NK-92 (cell line): Measurements from ENCODE around the gene GAPDH.
"Not testable (repeated sequence)": the region's sequence is repeated elsewhere in the genome, so short reads cannot be mapped to it uniquely, and the experiment has no call there.

Source experiments
- DNase-seq: peaks from one replicate; lab custom pipeline; 2025; ENCODE audit not compliant: unreplicated experiment; lab: John Stamatoyannopoulos, UW

The GAPDH gene

DNA sequence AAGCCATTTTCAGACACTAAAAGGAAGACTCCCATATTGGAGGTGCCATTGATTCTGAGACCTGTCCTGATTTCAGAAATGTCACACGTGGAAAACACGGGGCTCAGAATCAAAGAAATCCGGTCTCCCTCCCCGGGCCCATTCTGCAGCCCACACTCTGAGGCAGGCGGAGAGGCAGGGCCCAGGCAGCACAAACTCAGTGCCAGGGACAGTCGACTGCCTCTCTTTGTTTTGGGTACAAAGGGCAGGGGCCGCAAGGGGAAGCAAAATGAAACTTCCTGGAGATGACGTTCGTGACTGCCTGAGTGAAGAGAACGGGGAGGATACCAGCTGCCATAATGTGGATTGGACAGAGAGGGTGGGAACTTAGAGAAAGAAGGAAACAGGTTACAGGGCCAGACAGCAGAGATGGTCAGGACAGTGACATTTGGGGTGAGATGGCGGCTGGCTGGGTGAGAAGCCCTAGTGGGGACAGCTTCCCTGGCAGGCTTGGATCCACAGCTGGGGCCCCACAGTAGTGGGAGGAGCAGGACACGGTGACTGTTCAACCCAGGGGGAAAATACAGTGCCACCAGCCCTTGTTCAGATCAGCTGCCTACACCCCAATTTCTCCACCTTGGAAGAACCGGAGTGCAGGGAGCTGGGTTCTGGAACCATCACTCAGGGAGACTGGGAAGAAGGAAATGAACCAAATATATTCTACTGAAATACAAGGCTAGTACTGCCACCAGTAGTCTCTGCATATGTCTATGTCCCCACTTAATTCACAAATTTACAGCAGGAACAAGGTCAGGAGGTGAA, 8.1 kb downstream of the GAPDH start:
- DNase-seq, result no peak

- no peak for DNase-seq
These were observed 11.7 kb downstream of the GAPDH start for GRCh38 chr12:6546016-6546415.

- DNase-seq, result no peak
These were observed 13.2 kb downstream of the GAPDH start for GRCh38 chr12:6547566-6547965.

- no peak for DNase-seq
These were observed 13.7 kb downstream of the GAPDH start for GRCh38 chr12:6547987-6548386.

DNA sequence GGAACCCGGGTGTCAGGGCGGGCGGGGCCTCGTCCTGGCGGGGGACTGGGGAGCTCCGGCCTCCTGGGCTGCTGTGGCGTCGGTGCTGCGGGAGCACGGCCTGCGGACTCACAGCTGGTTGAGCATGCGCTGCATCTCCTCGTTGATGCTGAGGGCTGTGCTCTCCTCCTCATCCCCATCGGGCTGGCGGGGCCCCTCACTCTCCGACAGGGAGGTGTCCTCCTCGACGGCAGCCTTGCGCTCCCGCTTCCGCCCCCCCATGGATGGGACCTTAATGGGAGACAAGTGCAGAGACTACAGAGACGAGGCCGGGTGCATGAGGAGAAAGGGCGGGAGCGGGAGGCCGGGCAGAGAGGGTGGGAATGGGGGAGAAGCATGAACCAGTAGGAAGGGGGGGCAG, 14.2 kb downstream of the GAPDH start:
- DNase-seq, result no peak

- no peak for DNase-seq
These were observed 14.8 kb downstream of the GAPDH start for GRCh38 chr12:6548966-6549683.

GRCh38 chr12:6549684-6550151, 15.4 kb downstream of the GAPDH start:
- DNase-seq, result no peak

DNA sequence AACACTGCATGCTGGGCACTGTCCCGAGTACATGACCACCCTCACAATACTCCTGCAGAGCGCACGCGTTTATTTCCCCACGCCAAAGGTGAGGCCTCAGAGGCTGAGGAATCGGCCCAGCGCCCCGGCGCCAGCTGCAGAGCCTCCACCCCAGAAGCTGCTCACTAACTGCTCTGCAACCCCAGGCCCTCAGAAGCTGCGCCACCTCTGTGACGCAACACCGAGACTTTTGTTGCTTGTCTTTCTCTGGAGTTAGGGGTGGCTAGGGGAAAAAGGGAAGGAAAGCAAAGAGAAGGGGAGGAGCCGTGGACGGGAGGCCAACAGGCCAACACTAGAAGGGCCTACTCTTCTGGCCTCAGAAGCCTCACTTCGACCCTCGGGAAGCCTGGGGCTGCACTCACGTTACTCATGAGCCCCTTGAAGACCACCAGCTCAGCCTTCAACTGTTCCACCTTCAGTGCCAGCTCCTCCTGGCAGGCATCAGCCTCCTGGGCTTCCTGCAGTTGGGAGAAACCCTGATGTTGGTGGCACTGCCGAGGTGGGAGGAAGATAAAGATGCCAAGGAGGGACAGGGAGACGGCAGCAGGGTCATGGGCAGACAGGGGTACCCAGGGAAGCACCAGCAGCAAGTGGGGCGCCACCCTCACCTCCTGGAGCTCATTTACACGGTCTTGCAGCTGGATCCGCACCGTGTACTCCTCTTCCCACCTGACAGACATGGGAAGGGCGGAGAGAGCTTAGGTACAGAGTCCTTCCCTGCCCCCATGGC, 16.2 kb downstream of the GAPDH start:
- no peak for DNase-seq

DNA sequence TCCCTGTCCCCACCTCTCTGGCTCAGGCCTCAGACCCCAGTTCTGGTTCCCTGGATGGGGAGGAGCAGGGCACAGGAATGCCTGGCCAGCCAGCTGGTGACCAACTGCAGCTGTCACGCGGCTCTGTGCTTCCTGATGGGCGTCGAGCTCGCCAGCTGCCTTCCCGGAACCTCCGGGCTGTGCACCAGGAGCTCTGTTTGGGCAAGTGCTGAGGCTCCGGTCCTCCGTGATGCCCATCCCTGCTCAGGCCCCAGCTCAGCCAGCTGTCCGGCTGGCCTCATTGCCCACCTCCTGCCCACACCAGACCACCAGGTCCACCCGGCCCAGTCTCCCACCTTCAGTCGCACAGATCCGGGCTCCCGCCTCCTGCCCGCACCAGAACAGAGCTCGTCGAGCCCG, 16.7 kb downstream of the GAPDH start:
- no peak for DNase-seq

DNA sequence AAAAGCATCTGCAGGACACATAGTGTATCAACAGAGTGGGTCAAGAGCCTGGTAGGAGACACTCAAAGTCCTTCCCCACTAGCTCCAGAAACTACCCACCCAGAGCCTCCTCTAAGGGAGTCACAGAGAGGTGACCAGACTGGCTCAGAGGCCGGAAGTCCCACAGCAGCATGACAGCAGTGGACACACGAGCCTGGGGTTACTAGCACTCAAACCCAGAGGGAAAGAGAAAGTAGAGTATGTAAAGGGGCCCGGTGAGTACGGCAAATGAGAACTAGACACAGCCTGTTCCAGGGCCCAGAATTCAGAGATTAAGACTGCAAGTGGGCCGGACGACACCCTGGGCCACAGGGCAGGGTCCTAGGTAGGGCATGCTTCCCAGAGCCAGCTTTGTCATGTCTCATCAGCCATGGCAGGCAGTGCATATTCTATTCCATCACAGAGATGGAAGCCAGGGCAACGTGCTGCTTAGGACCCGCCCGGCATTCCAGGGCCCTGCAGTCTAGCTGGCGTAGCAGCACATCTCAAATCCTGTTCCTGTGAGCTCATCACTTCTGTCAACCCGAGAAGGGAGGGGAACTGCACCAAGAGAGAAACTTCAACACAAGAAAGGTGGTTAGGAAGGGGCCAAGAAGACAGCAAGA, 17.3 kb downstream of the GAPDH start:
- no peak for DNase-seq

- no peak for DNase-seq
These were observed 17.8 kb downstream of the GAPDH start for GRCh38 chr12:6552140-6552551.

- no peak for DNase-seq
These were observed 18.9 kb downstream of the GAPDH start for GRCh38 chr12:6553051-6553868.

DNA sequence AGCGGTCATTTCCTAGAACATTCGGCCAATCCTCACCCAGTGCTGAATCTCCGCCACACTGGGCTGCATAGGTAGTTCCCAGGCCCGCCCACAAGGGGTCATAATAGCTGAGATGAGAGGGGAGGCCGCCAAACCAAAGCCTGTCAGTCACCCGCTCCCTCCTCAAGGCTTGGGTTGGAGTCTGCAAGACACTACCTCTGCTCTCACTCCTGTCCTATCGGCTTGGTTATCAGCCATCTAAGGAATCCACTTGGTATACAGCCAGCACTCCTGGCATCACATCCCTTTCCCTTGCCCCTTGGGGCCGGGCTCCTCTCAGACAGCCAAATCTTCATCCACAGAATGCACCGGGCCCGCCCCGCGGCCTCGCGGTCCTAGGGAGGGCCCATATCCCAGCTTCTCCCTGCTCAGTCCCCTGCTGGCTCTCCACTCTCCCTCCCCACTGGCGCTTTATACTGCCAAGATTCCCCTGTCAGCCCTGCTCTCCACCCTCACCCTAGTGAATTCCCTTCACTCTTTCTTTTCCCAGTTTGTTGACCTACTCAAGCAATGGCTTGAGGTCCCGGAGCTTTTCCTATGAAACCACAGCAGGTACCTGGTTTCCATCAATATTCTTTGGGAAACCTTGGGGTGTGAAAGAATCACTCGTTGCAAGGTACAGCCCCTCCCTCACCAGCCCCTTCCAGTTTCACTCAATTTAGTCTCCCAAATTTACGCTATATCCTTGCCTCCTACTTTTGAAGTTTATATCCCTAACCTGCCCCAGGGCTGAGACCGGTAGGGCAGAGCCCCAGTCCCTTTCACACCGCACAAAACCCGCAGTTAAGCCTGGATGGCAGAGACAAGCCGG, 20.1 kb downstream of the GAPDH start:
- DNase-seq, result no peak

- DNase-seq, result no peak
These were observed 20.8 kb downstream of the GAPDH start for GRCh38 chr12:6555018-6555691.

GRCh38 chr12:6556496-6556817, 22.1 kb downstream of the GAPDH start:
- DNase-seq, result not testable (repeated sequence)

- DNase-seq, result no peak
These were observed 22.5 kb downstream of the GAPDH start for GRCh38 chr12:6556857-6557256.

DNA sequence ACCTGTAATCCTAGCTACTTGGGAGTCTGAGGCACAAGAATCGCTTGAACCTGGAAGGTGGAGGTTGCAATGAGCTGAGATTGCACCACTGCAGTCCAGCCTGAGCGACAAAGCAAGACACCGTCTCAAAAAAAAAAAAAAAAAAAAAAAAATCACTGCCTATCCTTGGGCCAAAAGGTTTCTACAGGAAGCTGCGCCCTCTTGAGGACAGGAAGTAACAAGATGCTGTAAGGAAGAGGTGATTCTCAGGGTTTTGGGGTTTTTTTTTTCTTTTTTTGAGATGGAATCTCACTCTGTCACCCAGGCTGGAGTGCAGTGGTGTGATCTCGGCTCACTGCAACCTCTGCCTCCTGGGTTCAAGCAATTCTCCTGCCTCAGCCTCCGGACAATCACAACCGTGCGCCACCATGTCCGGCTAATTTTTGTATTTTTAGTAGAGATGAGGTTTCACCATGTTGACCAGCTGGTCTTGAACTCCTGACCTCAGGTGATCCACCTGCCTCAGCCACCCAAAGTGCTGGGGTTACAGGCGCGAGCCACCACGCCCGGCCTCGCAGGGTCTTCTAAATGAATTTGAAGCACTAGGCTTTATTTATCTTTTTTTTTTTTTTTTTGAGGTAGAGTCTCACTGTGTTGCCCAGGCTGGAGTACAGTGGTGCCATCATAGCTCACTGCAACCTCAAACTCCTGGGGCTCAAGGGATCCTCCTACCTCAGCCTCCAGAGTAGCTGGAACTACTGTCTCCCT, 23.9 kb downstream of the GAPDH start:
- DNase-seq, result not testable (repeated sequence)

- DNase-seq, result no peak
These were observed 25.2 kb downstream of the GAPDH start for GRCh38 chr12:6559500-6559899.
